Activated T-helper 1 cell treated with anti-CD3 and anti-CD28 coated beads, Interleukin-2, amount 50 U/mL, for 16 hours (primary cell): Measurements from ENCODE around the gene TMEM125.

ENCODE experiments used
- DNase-seq, 2 donors: peaks; one replicate each; pipeline ENCODE4 v3.0.0-alpha.2; 2020; ENCODE audit warnings: low read depth in 1 of 2, low spot score in 1 of 2

TMEM125 gene

DNA sequence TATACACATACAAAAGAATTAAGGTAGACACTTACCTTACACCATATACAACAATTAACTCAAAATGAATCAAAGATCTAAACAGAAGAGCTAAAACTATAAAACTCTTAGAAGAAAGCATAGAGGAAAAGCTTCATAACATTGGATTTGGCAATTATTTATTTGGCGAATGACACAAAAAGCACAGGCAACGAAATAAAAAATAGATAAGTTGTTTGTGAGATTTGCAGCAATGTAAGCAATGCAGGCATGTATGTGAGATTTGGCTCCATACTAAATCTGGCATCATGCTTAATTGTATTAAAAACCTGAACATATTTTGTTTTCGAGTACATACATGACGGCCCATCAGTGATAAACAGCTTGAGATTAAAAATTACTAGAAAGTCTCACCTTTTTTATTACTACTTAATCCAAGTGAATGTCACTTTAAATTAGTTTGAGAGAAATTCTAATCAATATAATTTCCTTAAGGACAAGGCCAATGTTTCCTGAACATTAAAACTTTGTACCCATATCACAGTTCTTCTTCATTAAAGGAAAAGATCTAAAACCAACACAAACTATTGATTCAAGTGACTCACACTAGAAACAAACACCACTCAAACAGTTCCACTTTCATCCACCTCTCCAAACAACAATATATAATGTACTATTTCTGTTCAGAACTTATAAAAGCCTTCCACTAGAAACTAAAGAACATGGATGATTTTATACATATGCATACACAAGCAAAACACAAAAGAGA is 23.1 kb upstream of the TMEM125 start:
- DNase-seq = no peak

DNA sequence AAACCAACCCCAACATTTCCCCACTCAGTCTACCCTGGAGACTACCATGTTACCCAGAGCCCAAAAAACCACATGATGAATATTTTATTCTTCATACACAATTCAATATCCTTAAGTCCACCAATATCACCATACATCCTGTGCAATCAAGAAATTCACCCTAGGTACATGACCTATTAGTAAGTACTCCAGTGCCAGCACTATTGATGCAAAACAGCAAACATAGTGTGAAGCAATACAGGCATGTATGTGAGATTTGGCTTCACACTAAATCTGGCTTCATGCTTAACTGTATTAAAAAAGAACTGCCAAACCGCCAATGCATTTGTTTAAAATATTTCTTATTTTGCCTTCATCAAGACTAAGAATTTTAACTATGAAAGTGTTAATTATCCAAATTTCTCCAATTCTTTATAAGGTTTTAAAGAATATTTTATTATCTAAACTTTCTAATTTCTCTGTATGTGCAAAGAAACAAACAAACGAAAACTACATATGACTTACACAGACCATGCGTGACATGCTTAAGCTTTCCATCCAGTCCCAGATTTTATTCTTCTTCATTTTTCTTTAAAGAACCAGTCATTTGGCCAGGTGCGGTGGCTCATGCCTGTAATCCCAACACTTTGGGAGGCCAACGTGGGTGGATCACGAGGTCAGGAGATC is 22.4 kb upstream of the TMEM125 start:
- no peak for DNase-seq

DNA sequence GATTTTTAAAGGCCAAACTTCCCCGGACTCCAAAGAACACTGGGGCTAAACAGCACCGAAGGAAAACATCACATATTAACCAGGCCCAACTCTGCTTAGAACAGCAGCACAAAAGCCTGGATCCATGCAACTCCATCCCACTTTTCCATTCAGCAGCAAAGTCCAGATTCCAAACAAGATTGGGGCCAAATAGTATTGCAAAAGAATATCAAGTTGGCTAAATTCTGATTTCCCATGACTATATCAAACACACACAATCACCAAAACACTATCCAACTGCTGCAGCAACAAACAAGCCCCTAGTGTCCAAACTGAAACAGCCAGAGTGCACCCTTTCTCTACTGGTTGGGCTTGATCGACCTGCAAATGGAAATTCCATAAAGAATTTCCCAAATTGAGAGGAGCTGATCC is 19.4 kb upstream of the TMEM125 start:
- no peak for DNase-seq

- no peak for DNase-seq
These were observed 18.8 kb upstream of the TMEM125 start for GRCh38 chr1:43251024-43251423.

DNA sequence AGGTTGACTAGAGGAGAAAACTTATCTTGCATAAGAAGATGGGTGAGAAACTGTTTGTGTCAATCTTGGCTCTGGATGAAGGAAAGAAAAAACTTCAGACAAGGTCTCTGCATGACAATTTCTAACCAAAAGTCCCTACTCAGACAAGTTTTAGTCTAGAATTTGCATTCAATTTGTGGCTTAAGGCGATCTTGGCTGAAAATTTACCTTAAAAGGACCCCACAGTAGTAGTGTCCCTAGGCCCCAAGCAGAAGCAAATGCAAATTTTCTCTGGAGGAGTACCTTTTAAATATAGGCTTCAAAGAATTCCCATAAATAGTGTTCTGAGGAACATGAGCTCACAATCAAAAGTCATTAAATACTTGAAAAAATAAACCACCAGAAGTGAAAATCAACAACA is 17.6 kb upstream of the TMEM125 start:
- DNase-seq = no peak

GRCh38 chr1:43253173-43253572 is 16.6 kb upstream of the TMEM125 start:
- DNase-seq = no peak

DNA sequence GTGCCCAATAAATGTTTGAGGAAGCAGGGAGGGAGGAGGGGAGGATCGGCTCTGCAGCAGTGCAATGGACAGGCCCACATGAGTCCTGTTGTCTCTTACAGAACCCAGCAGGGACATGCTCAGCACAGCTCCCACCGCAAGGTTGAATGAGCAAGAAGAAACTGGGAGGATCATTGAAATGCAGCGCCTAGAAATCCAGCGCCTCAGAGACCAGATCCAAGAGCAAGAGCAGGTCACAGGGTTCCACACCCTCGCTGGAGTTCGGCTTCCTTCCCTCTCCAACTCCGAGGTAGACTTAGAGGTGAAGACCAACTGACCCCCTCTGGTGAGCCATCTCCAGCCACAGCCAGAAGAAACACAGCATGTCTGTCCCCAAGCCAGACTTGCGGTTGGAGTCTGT is 15.9 kb upstream of the TMEM125 start:
- DNase-seq = no peak

- no peak for DNase-seq
These were observed 14.2 kb upstream of the TMEM125 start for GRCh38 chr1:43255438-43256210.

GRCh38 chr1:43256675-43257570 is 12.9 kb upstream of the TMEM125 start:
- DNase-seq = no peak

GRCh38 chr1:43258370-43258769 is 11.4 kb upstream of the TMEM125 start:
- DNase-seq = no peak

DNA sequence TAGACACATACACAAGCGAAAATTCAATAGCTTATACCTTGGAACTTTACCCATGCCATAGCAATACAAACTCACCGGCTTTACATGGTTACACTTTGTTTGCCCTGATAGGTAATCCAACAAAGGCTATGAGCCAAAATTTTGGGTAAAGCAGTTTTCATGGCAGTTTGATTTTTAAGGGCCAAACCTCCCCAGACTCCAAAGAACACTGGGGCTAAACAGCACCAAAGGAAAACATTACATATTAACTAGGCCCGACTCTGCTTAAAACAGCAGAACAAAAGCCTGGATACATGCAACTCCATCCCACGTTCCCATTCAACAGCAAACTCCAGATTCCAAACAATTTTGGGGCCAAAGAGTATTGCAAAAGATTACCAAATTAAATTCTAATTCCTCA is 4.4 kb upstream of the TMEM125 start:
- DNase-seq = no peak

DNA sequence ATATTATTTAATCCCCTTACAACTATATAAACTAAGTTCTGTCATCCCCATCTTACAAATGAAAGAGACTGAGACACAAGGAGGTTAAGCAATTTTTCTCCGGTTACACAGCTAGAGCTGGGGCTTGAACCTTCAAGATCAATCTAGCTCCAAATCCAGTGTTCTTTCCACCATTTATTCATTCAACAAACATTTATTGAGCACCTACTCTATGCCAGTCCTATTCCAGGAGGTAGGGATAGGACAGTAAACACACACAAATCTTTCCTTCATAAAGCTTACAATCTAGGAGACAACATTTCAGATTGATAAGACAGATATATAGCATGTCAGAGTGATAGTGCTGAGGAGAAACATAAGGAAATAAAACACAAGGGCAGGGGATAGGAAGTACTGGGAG is 2.9 kb upstream of the TMEM125 start:
- no peak for DNase-seq

GRCh38 chr1:43267291-43267805 is 2.4 kb upstream of the TMEM125 start:
- no peak for DNase-seq

- no peak for DNase-seq
These were observed 1.9 kb upstream of the TMEM125 start for GRCh38 chr1:43267818-43268425.

GRCh38 chr1:43270421-43271095 is 775 bp downstream of the TMEM125 start:
- DNase-seq = no peak

DNA sequence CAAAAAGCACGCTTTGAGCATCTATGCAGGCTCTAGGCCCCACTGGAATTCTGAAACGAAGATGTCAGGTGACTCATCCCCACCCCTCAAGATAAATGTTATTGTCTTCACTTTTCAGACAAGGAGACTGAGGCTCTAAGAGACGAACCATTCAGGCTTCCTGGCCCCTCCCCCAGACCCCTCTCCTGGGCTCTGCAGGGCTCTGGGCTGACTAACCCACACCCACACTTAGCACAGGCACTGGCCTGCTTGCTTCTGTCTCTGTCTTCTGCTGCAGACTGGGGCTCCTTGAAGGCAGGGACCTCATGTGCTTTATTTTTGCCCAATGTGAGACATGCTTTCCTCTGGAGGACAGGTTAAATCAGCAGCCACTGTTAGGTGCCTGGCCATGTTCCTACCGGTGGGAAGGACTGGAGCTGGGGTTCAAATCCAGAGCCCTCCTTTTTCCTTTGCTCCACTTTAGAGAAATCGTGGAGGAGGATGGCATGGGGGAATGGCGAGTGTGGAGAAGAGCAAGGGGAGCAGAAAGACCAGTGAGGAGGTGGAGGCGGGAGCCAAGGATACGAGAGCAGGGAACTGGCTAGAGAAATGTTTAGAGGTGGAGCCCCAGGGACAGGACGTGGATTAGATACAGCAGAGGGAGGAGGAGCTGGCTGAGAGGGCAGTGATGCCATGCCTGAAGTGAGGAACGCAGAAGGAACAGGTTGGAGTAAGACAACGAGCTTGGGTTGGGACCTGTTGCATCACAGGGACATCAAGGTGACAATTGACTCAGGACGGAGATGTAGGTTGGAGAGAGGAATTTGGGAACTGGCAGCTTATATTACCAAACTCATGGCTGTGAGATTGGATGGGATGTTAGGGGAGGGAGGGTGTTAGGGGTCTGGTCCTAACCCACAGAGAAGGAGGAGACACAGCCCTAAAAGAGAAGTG is 1.7 kb downstream of the TMEM125 start:
- DNase-seq = no peak

- no peak for DNase-seq
These were observed 2.4 kb downstream of the TMEM125 start for GRCh38 chr1:43272161-43272560.

DNA sequence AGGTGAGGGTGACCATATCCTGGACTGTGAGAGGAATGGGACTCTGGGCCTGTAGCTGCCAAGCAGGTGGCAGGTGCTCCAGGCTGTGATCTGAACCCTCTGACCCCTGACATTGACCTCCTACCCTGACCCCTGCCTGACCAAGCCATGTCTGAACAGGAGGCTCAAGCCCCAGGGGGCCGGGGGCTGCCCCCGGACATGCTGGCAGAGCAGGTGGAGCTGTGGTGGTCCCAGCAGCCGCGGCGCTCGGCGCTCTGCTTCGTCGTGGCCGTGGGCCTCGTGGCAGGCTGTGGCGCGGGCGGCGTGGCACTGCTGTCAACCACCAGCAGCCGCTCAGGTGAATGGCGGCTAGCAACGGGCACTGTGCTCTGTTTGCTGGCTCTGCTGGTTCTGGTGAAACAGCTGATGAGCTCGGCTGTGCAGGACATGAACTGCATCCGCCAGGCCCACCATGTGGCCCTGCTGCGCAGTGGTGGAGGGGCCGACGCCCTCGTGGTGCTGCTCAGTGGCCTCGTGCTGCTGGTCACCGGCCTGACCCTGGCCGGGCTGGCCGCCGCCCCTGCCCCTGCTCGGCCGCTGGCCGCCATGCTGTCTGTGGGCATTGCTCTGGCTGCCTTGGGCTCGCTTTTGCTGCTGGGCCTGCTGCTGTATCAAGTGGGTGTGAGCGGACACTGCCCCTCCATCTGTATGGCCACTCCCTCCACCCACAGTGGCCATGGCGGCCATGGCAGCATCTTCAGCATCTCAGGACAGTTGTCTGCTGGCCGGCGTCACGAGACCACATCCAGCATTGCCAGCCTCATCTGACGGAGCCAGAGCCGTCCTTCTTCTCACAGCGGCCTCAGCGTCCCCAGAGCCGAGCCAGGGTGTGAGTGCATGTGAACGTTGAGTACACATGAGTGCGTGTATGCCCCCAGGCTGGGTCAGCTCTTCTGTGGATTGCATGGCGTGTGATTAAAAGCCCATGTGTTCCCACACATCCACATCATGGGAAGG is 3.1 kb downstream of the TMEM125 start:
- DNase-seq = no peak
